Activated naive CD4-positive, alpha-beta T cell treated with Interleukin-2 at 50 U/mL for 16 hours (primary cell): ENCODE measurements around the gene PRAMEF20.

Source experiments
- DNase-seq: peaks from one replicate; pipeline ENCODE4 v3.0.0-alpha.2; 2020

PRAMEF20 gene

GRCh38 chr1:13465515-13465914, 55.3 kb downstream of the PRAMEF20 start:
- DNase-seq, result no peak

GRCh38 chr1:13469343-13469742, 59.1 kb downstream of the PRAMEF20 start:
- no peak for DNase-seq
